ENCODE results near the gene PARG.
"Not testable (repeated sequence)": the region's sequence is repeated elsewhere in the genome, so short reads cannot be mapped to it uniquely, and the experiment has no call there.

DNA sequence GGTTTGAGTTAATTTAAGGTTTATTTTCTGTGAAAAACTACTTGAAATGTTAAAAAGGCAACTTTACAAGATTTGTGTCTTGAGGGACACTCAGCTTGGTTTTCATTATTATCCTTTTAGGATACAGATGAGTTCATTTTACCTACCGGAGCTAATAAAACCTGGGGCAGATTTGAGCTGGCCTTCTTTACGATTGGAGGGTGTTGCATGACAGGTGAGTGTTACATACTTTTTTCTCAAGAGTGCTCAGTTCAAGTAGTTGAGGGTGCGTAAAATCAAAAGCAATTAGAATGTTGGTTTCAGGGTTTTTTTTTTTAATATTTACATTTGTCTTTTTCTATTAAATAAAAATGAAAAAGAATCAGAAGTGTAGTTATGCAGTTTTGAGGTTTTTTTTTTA lies 10.2 kb upstream of the PARG start:
- not testable (repeated sequence) for TF ChIP-seq CTCF, POLR2A, EP300 (IDR thresholded peaks at IDR 0.05)

Measured in tibial nerve (tissue), 4 donors.